Measurements from ENCODE around the gene TNFAIP8L2. TPM values are rescaled to one million over a fixed set of nuclear protein-coding genes. Genes with fewer than 3 reads are reported as not detected.

The TNFAIP8L2 gene
- total RNA-seq, 1 experiment from 2014 or later: not detected

DNA sequence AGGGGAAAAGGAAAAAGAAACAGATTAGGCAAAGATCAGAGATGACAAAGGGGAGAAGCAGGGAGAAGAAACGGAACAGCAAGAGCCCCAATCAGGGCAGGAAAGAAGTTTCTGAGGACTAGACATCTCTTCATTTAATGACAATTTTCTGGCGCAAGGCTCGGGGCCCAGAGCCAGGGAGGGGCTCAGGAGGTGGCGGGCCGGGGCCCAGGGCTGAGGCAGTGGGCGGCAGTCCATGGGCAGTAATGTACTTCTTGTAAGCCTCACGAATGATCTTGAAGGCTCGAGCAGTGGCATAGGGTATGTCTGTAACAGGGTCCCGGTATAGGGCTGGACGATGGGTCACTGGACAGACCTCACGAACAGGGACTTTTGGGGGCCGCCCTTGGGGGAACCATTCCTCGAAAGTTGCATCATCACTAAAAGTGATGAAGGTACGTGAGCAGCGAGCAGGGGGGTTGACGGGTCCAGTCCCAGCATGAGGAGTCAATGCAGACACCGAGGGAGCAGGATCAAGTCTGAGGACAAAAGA, 20.1 kb downstream of the TNFAIP8L2 start (continued):
- TF ChIP-seq, protein P1, sequence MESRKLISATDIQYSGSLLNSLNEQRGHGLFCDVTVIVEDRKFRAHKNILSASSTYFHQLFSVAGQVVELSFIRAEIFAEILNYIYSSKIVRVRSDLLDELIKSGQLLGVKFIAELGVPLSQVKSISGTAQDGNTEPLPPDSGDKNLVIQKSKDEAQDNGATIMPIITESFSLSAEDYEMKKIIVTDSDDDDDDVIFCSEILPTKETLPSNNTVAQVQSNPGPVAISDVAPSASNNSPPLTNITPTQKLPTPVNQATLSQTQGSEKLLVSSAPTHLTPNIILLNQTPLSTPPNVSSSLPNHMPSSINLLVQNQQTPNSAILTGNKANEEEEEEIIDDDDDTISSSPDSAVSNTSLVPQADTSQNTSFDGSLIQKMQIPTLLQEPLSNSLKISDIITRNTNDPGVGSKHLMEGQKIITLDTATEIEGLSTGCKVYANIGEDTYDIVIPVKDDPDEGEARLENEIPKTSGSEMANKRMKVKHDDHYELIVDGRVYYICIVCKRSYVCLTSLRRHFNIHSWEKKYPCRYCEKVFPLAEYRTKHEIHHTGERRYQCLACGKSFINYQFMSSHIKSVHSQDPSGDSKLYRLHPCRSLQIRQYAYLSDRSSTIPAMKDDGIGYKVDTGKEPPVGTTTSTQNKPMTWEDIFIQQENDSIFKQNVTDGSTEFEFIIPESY (IDR thresholded peaks at IDR 0.05; ENCODE audit: extremely low read depth, insufficient replicate concordance, low read length): no peak
- TF ChIP-seq YY1 (IDR thresholded peaks at IDR 0.05; ENCODE audit: extremely low read depth, insufficient replicate concordance, low read depth, low read length): no peak

DNA sequence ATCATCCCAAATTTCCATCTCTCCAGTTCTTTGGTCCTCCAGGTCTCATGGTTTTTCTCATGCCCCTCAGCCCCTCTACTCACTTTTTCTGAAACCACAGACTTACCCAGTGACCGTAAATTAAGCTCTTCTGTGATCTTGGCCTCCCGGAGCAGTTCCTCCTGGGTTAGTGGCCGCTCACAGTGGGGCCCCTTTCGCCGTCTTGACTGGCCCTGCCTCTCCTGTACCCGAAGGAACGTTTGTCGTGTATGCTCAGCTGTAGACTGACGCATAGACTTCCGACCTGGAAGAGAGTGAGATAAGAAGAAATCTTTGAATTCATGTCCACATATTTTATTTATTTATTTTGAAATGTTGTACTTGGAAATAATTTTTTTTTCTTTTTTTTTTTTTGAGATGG, 27.8 kb downstream of the TNFAIP8L2 start:
- H3K27ac ChIP-seq (ENCODE audit: low read depth, low read length): no peak overlapping the region
- no peak overlapping the region for H3K9ac ChIP-seq (ENCODE audit: low read length)
- peaks cover 35 to 36% of the 10 kb centered on the region in 2 experiments; a peak in 3 of 4 replicates for H3K36me3 ChIP-seq (ENCODE audit: control insufficient read depth in 1 of 2, insufficient read depth in 2 of 2, low read length in 2 of 2)
- no peaks in the 10 kb centered on the region for H4K20me1 ChIP-seq (ENCODE audit: insufficient read depth)
- H3K4me1 ChIP-seq (ENCODE audit: control insufficient read depth in 1 of 2, insufficient read depth in 2 of 2, low read length in 2 of 2): peaks cover 4 to 10% of the 10 kb centered on the region in 2 experiments; a peak in 3 of 4 replicates
- intact Hi-C loops (cut with micrococcal nuclease): no loop called here
- no peak overlapping the region for H2AFZ ChIP-seq (ENCODE audit: low read depth, low read length, poor library complexity, severe bottlenecking)
- H3K9me2 ChIP-seq (ENCODE audit: insufficient read depth): no peaks in the 10 kb centered on the region
- POLR2A ChIA-PET: no interaction called here
- H3K4me3 ChIP-seq (replicated peaks in 1 of 2; ENCODE audit: low read depth in 1 of 2, low read length in 2 of 2): no peak overlapping the region
- DNase-seq (ENCODE audit: low read depth, low spot score): no peak
- peaks cover 32% of the 10 kb centered on the region for H3K79me2 ChIP-seq (ENCODE audit: insufficient read depth, low read length)
- CTCF ChIA-PET: no interaction called here
- no TSS peak for BruUV-seq (replicated peaks)
- ATAC-seq: no peak
- no peaks in the 10 kb centered on the region for H3K9me3 ChIP-seq (ENCODE audit: control insufficient read depth in 1 of 2, insufficient read depth in 1 of 2, low read depth in 1 of 2, low read length in 2 of 2)
- no peak overlapping the region for H3K4me2 ChIP-seq (ENCODE audit: low read length)
- H3K27me3 ChIP-seq (ENCODE audit: insufficient read depth, low read length): no peaks in the 10 kb centered on the region
- TF ChIP-seq, protein P2, sequence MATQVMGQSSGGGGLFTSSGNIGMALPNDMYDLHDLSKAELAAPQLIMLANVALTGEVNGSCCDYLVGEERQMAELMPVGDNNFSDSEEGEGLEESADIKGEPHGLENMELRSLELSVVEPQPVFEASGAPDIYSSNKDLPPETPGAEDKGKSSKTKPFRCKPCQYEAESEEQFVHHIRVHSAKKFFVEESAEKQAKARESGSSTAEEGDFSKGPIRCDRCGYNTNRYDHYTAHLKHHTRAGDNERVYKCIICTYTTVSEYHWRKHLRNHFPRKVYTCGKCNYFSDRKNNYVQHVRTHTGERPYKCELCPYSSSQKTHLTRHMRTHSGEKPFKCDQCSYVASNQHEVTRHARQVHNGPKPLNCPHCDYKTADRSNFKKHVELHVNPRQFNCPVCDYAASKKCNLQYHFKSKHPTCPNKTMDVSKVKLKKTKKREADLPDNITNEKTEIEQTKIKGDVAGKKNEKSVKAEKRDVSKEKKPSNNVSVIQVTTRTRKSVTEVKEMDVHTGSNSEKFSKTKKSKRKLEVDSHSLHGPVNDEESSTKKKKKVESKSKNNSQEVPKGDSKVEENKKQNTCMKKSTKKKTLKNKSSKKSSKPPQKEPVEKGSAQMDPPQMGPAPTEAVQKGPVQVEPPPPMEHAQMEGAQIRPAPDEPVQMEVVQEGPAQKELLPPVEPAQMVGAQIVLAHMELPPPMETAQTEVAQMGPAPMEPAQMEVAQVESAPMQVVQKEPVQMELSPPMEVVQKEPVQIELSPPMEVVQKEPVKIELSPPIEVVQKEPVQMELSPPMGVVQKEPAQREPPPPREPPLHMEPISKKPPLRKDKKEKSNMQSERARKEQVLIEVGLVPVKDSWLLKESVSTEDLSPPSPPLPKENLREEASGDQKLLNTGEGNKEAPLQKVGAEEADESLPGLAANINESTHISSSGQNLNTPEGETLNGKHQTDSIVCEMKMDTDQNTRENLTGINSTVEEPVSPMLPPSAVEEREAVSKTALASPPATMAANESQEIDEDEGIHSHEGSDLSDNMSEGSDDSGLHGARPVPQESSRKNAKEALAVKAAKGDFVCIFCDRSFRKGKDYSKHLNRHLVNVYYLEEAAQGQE (IDR thresholded peaks at IDR 0.05; ENCODE audit: low read depth): no peak
- TF ChIP-seq JUND (IDR thresholded peaks at IDR 0.05) (no peak), EGR1 (IDR thresholded peaks at IDR 0.05; ENCODE audit: low read depth) (no peak), FOSL1 (IDR thresholded peaks at IDR 0.05; ENCODE audit: low read depth) (no peak), POLR2A (IDR thresholded peaks at IDR 0.05; ENCODE audit: borderline replicate concordance, extremely low read depth, insufficient read depth, insufficient read length) (no peak), ZFX (IDR thresholded peaks at IDR 0.05) (no peak), ELF1 (IDR thresholded peaks at IDR 0.05; ENCODE audit: borderline replicate concordance, low read depth) (no peak), POLR2AphosphoS5 (IDR thresholded peaks at IDR 0.05; ENCODE audit: low read depth, low read length) (no peak), ZNF274 (IDR thresholded peaks at IDR 0.05; ENCODE audit: low read depth, low read length) (no peak), CBX3 (IDR thresholded peaks at IDR 0.05; ENCODE audit: low read depth) (no peak), SRF (IDR thresholded peaks at IDR 0.05; ENCODE audit: low read depth) (no peak)
- TF ChIP-seq, protein P3, sequence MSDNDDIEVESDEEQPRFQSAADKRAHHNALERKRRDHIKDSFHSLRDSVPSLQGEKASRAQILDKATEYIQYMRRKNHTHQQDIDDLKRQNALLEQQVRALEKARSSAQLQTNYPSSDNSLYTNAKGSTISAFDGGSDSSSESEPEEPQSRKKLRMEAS (IDR thresholded peaks at IDR 0.05): no peak
- TF ChIP-seq, protein P4, sequence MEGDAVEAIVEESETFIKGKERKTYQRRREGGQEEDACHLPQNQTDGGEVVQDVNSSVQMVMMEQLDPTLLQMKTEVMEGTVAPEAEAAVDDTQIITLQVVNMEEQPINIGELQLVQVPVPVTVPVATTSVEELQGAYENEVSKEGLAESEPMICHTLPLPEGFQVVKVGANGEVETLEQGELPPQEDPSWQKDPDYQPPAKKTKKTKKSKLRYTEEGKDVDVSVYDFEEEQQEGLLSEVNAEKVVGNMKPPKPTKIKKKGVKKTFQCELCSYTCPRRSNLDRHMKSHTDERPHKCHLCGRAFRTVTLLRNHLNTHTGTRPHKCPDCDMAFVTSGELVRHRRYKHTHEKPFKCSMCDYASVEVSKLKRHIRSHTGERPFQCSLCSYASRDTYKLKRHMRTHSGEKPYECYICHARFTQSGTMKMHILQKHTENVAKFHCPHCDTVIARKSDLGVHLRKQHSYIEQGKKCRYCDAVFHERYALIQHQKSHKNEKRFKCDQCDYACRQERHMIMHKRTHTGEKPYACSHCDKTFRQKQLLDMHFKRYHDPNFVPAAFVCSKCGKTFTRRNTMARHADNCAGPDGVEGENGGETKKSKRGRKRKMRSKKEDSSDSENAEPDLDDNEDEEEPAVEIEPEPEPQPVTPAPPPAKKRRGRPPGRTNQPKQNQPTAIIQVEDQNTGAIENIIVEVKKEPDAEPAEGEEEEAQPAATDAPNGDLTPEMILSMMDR (IDR thresholded peaks at IDR 0.05 in 2 of 3, conservative IDR thresholded peaks at IDR 0.05 in 1 of 3; ENCODE audit: borderline replicate concordance in 1 of 3, insufficient read depth in 1 of 3, low read depth in 2 of 3, low read length in 2 of 3): no peak
- RAD21 ChIA-PET (ENCODE audit: low non-redundant PET in 1 of 2, low total read pairs in 2 of 2, uncharacterized antibody in 2 of 2, unreplicated experiment in 2 of 2): no interaction called here
